Bronchial epithelial cell (primary cell): ENCODE data around the gene TARS3. TPM values are rescaled to one million over a fixed set of nuclear protein-coding genes. Genes with fewer than 3 reads are reported as not detected.
A peak's percentile ranks its signal among the peaks of the same experiment; 100 is the strongest.

Source experiments
- DNase-seq: peaks from one replicate; pipeline ENCODE4 v3.0.0-alpha.2; 2010; ENCODE audit warnings: low read depth
- FAIRE-seq: peaks from 2 replicates; lab custom pipeline; 2011; peaks lifted over from hg19 to GRCh38; lab: Jason Lieb, UNC
- H3K27me3 ChIP-seq: 2 replicates; pipeline ENCODE4 v1.5.1; 2011; ENCODE audit warnings: low read length; ENCODE audit not compliant: control insufficient read depth, insufficient read depth
- H3K36me3 ChIP-seq: 2 replicates; pipeline ENCODE4 v1.5.1; 2011; ENCODE audit warnings: low read length; ENCODE audit not compliant: control insufficient read depth, insufficient read depth
- H3K4me3 ChIP-seq: 2 replicates; pipeline ENCODE4 v1.5.1; 2011; ENCODE audit warnings: mild to moderate bottlenecking, low read depth, low read length, control low read depth
- total RNA-seq: library from RNA; depleted of rRNA; stranded (reverse); fragments of >200 nt; gene quantifications from 2 replicates; pipeline ENCODE4 v1.2.1, GENCODE V29; 2014
- TF ChIP-seq, protein P1 (sequence below): IDR thresholded peaks from 2 replicates; pipeline ENCODE4 v1.5.1; 2011; ENCODE audit warnings: mild to moderate bottlenecking, moderate library complexity, low read length, control low read depth, inconsistent platforms; ENCODE audit not compliant: insufficient read depth, severe bottlenecking

The TARS3 gene
- total RNA-seq, 1 donor from 2014 or later: 11.1 TPM

DNA sequence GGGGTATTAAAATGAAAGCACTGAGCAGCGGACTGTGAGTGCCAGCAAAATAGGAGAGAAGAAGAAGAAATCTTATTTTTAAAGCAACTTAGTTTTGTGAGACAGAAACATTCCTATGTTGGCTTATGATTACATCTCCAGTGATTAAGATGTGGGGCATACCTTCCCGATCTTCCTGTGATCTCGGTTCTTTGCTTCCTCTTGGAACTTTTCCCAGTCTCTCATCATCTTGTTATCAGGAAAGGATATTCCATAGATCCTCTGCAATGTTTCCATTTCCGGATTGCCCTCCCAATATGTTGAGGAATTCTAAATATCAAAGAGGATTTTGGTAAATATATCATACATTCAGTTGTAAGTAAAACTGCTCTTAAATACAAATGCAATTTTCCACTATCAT lies 22.2 kb downstream of the TARS3 start:
- DNase-seq: no peak
- TF ChIP-seq, protein P1, sequence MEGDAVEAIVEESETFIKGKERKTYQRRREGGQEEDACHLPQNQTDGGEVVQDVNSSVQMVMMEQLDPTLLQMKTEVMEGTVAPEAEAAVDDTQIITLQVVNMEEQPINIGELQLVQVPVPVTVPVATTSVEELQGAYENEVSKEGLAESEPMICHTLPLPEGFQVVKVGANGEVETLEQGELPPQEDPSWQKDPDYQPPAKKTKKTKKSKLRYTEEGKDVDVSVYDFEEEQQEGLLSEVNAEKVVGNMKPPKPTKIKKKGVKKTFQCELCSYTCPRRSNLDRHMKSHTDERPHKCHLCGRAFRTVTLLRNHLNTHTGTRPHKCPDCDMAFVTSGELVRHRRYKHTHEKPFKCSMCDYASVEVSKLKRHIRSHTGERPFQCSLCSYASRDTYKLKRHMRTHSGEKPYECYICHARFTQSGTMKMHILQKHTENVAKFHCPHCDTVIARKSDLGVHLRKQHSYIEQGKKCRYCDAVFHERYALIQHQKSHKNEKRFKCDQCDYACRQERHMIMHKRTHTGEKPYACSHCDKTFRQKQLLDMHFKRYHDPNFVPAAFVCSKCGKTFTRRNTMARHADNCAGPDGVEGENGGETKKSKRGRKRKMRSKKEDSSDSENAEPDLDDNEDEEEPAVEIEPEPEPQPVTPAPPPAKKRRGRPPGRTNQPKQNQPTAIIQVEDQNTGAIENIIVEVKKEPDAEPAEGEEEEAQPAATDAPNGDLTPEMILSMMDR: no peak
- Histone ChIP-seq H3K27me3 (no peaks in the 10 kb centered on the region), H3K36me3 (no peaks in the 10 kb centered on the region), H3K4me3 (no peak overlapping the region)
- FAIRE-seq: no peak

DNA sequence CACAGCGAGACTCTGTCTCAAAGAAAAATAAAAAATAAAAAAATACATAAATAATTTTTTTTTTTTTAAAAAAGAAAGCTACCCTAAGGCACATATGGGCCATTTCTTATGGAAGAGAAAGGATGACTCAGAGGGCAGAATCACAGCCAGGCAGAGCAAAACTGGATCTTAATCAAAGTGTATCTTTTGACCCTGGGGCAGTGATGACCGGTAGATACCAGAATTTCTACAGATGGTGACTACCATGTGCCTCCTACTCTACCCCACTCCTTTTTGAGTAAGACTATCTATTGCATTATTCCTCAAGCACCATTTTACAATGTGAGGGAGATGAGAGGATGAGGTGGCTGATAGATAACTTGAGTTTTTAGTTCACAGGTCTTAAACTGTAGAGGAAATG lies 26.0 kb downstream of the TARS3 start:
- Histone ChIP-seq H3K27me3 (no peaks in the 10 kb centered on the region), H3K36me3 (no peaks in the 10 kb centered on the region), H3K4me3 (no peak overlapping the region)
- TF ChIP-seq, protein P1: no peak
- DNase-seq (peak; percentile 57), FAIRE-seq (no peak)

DNA sequence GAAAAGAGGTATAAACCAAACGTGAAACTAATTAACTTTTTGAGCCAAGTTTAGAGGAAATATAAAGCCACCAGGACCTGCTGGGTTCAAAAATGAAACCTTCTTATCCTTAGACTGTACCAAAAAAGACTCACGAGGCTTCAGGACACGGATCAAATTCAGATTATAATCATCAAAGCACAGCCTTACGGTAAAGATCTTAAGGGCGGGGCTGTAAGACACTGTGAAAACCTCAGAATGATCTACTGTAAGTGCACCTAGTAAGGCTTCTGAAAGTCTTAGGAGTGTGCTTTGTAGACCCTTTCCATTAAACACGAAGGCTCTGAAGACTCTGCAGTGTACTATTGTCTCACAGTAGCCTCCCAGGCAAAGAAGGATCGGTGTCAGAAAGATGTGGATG lies 26.8 kb downstream of the TARS3 start:
- FAIRE-seq: no peak
- TF ChIP-seq, protein P1: no peak
- DNase-seq: no peak
- H3K36me3 ChIP-seq: no peaks in the 10 kb centered on the region
- H3K27me3 ChIP-seq: no peaks in the 10 kb centered on the region
- no peak overlapping the region for H3K4me3 ChIP-seq

DNA sequence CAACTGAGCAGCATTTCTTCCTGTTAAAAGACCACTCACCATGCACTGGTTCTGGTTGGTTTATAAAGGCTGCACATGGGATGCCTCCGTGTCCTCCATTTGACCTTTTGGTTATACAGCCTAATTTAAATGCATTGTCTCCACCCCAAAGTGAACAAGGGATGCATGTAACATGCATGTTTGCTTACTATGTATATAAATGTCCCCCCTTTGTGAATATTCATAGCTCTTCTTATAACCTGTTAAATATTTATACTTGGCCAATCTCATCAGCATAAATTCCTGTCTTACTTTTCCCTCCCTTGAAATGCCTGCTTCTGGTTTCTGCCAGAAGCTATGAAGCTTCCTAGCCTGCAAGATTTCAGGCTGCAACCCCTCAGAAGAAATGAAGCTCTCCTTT lies 27.4 kb downstream of the TARS3 start:
- TF ChIP-seq, protein P1: no peak
- no peak overlapping the region for H3K4me3 ChIP-seq
- H3K27me3 ChIP-seq: no peaks in the 10 kb centered on the region
- no peak for FAIRE-seq
- H3K36me3 ChIP-seq: no peaks in the 10 kb centered on the region
- no peak for DNase-seq

DNA sequence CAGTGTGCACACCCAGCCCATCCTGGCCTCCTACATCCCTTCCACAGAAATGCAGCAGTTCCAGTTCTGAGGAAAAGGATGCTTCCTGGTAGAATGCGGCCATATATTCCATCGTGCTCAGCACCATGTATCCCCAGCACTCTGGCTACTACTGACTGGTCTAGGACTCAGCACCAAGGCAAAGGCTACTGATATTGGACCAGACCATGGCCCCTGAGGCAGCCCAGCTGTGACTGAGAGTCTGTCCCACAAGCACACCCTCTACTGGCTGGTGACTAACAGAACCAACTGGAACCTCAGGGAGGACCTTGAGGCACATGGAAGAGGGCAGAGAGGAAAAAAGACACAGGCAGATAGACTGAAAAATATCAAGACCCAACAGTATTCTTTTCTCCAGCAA lies 30.0 kb downstream of the TARS3 start:
- FAIRE-seq: no peak
- Histone ChIP-seq H3K4me3 (no peak overlapping the region), H3K27me3 (no peaks in the 10 kb centered on the region), H3K36me3 (no peaks in the 10 kb centered on the region)
- peak; percentile 27 for DNase-seq
- TF ChIP-seq, protein P1: peak; percentile 10
